Type B pancreatic cell (in vitro differentiated cells): ENCODE measurements around the gene CEP63. TPM values are rescaled to one million over a fixed set of nuclear protein-coding genes. Genes with fewer than 3 reads are reported as not detected.
"Not testable (repeated sequence)": the region's sequence is repeated elsewhere in the genome, so short reads cannot be mapped to it uniquely, and the experiment has no call there.

Source experiments
- DNase-seq: peaks from one replicate; pipeline ENCODE4 v3.0.0; 2021; ENCODE audit warnings: mixed read lengths; ENCODE audit not compliant: unreplicated experiment; ENCODE audit errors: extremely low spot score
- H3K27ac Mint-ChIP-seq: 2 replicates; pipeline ENCODE4 v1.8.0; 2021; ENCODE audit warnings: mild to moderate bottlenecking, mixed read lengths
- H3K27me3 Mint-ChIP-seq: 2 replicates; pipeline ENCODE4 v1.8.0; 2021; ENCODE audit warnings: mixed read lengths
- H3K36me3 Mint-ChIP-seq: 2 replicates; pipeline ENCODE4 v1.8.0; 2021; ENCODE audit warnings: mixed read lengths
- H3K4me1 Mint-ChIP-seq: one replicate; pipeline ENCODE4 v1.8.0; 2021; ENCODE audit warnings: mixed read lengths; ENCODE audit not compliant: unreplicated experiment
- H3K4me3 Mint-ChIP-seq: 2 replicates; pipeline ENCODE4 v1.8.0; 2021; ENCODE audit warnings: mild to moderate bottlenecking, mixed read lengths
- H3K9me3 Mint-ChIP-seq: 2 replicates; pipeline ENCODE4 v1.8.0; 2021; ENCODE audit warnings: mixed read lengths
- total RNA-seq: library from RNA; stranded (reverse); gene quantifications from 2 replicates; pipeline ENCODE4 v1.2.1, GENCODE V29; 2021; ENCODE audit warnings: low replicate concordance
- TF ChIP-seq, protein P1 (sequence below): fragments of 200-600 bp; sonication (generic); conservative IDR thresholded peaks from 2 replicates; pipeline ENCODE4 v1.5.0; 2021; ENCODE audit warnings: antibody characterized with exemption, mild to moderate bottlenecking

Gene CEP63
- total RNA-seq, 1 donor from 2014 or later, result 22.8 TPM

DNA sequence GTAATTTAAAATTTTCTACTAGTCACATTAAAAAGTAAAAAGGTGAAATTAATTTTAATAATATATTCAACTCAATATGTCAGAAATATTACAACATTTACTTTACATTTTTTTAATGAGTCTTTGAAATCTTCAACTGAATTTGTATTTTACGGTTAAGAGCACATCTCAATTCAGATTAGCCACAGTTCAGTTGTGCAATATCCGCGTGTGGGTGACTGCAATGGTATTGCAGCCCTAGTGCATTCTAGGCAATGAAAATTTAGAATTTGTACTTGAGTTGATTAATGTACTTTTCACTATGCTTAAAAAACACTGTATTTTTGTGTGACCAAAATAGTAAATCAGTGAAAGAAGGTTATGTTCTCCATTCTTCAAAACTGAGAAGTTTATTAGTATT is 57.3 kb downstream of the CEP63 start:
- TF ChIP-seq, protein P1, sequence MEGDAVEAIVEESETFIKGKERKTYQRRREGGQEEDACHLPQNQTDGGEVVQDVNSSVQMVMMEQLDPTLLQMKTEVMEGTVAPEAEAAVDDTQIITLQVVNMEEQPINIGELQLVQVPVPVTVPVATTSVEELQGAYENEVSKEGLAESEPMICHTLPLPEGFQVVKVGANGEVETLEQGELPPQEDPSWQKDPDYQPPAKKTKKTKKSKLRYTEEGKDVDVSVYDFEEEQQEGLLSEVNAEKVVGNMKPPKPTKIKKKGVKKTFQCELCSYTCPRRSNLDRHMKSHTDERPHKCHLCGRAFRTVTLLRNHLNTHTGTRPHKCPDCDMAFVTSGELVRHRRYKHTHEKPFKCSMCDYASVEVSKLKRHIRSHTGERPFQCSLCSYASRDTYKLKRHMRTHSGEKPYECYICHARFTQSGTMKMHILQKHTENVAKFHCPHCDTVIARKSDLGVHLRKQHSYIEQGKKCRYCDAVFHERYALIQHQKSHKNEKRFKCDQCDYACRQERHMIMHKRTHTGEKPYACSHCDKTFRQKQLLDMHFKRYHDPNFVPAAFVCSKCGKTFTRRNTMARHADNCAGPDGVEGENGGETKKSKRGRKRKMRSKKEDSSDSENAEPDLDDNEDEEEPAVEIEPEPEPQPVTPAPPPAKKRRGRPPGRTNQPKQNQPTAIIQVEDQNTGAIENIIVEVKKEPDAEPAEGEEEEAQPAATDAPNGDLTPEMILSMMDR, result no peak
- H3K27me3 Mint-ChIP-seq, result no peaks in the 10 kb centered on the region

DNA sequence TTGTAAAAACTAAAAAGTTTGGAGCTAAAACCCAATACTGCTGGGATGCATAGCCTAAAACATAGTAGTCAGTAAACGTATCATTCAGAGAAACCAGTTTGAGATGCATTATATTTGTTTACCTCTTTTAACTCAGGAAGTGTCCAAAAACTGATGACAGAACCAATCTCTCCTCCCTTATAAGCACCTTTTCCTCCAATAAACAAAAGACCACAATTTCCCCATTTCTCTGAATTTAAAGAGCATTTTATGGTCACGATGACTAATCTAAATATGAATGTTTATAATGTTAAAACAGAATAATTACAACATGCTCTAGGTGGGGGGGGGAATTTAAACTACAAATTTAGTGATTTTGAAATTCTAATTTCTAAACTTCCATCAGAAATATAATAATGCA is 58.5 kb downstream of the CEP63 start:
- no peaks in the 10 kb centered on the region for H3K4me1 Mint-ChIP-seq
- H3K27ac Mint-ChIP-seq, result no peak overlapping the region

More for the DNA sequence above, 57.3 kb downstream of the CEP63 start:
- DNase-seq, result no peak
- Mint-ChIP-seq H3K27ac (no peak overlapping the region), H3K36me3 (peaks cover 7% of the 10 kb centered on the region), H3K4me3 (no peak overlapping the region), H3K4me1 (no peaks in the 10 kb centered on the region), H3K9me3 (no peaks in the 10 kb centered on the region)

DNA sequence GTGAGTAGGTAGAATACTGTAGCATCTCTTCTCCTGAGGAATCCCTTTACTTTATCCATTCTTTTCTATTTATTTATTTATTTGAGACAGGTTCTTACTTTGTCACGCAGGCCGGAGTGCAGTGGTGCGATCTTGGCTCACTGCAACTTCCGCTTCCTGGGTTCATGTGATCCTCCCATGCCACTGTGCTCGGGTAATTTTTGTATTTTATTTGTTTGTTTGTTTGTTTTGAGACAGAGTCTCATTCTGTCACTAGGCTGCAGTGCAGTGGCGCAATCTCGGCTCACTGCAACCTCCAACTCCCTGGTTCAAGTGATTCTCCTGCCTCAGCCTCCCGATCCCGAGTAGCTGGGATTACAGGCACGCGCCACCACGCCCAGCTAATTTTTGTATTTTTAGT is 58.9 kb downstream of the CEP63 start:
- H3K4me1 Mint-ChIP-seq, H3K4me3 Mint-ChIP-seq, H3K9me3 Mint-ChIP-seq, H3K27ac Mint-ChIP-seq, DNase-seq, H3K27me3 Mint-ChIP-seq: not testable (repeated sequence)
- peaks cover 15% of the 10 kb centered on the region for H3K36me3 Mint-ChIP-seq

More for the DNA sequence above, 58.5 kb downstream of the CEP63 start:
- Mint-ChIP-seq H3K27me3 (no peaks in the 10 kb centered on the region), H3K9me3 (no peaks in the 10 kb centered on the region), H3K36me3 (peaks cover 10% of the 10 kb centered on the region), H3K4me3 (no peak overlapping the region)
- DNase-seq, result no peak
- TF ChIP-seq, protein P1, result no peak

DNA sequence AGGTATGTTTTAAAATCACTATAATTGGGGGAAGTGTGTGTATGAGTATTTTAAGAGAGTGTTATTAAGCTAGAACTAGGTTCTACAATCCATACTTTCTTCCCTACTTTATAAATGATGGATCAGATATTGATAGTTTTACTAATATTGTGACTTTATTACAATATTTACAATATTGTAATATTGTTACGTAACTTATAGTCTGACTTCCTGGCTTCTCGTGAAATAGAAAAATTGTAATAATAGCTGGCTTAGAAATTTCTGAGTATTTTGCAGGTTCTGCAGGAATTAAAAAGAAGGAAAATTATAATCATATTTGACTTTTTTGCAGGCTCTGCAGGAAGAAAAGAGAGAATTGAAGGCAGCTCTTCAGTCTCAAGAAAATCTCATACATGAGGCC is 60.0 kb downstream of the CEP63 start:
- no peaks in the 10 kb centered on the region for H3K4me1 Mint-ChIP-seq
- no peaks in the 10 kb centered on the region for H3K9me3 Mint-ChIP-seq
- no peak for DNase-seq
- H3K36me3 Mint-ChIP-seq, result peaks cover 25% of the 10 kb centered on the region
- TF ChIP-seq, protein P1, result no peak
- no peak overlapping the region for H3K27ac Mint-ChIP-seq
- no peaks in the 10 kb centered on the region for H3K27me3 Mint-ChIP-seq
- H3K4me3 Mint-ChIP-seq, result no peak overlapping the region

DNA sequence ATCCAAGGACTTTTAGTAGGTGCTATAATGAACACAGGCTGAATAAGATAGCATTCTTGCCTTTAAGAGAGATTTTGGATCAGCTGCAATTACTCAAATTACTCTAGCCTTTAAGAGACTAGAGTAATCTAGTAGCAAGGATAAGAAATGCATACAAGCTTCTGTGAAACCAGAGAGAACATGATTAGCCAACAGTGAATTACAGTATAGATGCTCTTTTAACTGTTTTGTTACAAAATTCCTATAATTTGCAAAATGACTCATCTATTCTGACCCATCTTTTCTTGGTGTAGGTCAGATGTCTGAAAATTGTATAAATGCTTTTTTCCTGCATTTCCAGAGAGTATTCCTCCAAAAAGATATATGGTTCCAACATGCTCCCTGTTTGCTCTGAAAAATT is 66.9 kb downstream of the CEP63 start:
- no peak overlapping the region for H3K4me3 Mint-ChIP-seq
- peaks cover 35% of the 10 kb centered on the region for H3K36me3 Mint-ChIP-seq
- no peak overlapping the region for H3K27ac Mint-ChIP-seq
- TF ChIP-seq, protein P1, result no peak
- H3K9me3 Mint-ChIP-seq, result no peaks in the 10 kb centered on the region
- no peak for DNase-seq
- peaks cover 5% of the 10 kb centered on the region for H3K4me1 Mint-ChIP-seq
- H3K27me3 Mint-ChIP-seq, result no peaks in the 10 kb centered on the region

DNA sequence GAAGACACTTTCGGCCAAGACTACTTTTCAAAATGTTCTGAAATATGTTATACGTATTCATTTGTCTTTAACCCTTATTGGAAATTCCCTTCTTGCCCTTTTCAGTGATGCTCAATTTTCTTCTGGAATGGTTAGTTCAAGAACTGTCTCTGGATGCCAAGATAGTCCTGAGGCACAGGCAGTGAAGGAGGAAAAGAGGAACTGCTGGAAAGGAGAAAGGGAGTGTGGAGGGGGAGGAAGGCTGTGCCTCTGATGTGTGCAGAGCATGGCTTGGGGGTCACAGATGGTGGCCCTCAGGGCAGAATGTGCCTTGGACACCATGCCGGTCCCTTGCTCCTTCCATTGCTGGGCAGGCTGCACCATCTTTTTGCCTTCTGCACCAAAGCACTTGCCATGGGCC is 73.7 kb downstream of the CEP63 start:
- H3K27me3 Mint-ChIP-seq, result no peaks in the 10 kb centered on the region
- no peak overlapping the region for H3K4me3 Mint-ChIP-seq
- peaks cover 23% of the 10 kb centered on the region for H3K36me3 Mint-ChIP-seq
- H3K9me3 Mint-ChIP-seq, result no peaks in the 10 kb centered on the region
- no peak for DNase-seq
- H3K4me1 Mint-ChIP-seq, result no peaks in the 10 kb centered on the region
- H3K27ac Mint-ChIP-seq, result no peak overlapping the region
- TF ChIP-seq, protein P1, result no peak
